ENCODE measurements around the gene UQCRC1.
A peak's percentile ranks its signal among the peaks of the same experiment; 100 is the strongest.

UQCRC1 gene

DNA sequence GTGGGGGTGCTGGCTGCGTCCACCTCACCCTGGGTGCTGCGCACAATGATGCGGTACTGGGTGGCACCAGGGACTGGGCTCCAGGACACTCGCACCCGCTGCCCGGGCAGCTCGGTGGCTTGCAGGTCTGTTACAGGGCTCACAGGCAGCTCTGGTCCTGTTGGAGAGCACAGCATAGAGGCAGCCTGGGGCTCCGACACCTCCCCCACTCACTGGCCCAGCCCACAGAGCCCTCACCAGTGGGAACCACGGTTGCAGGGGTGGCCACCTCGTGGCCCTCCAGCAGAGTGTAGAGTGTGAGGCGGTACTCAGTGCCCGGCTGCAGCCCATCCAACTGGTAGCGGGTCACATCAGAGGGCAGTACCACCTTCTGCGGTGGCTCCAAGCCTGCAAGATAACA is 18.0 kb downstream of the UQCRC1 start:
- TF ChIP-seq CTCF (IDR thresholded peaks at IDR 0.05; ENCODE audit: insufficient read depth, low read depth, low read length, missing control alignments): no peak
- H3K4me3 ChIP-seq (ENCODE audit: low read length): peak overlapping the region; percentile 77
- DNase-seq (ENCODE audit: low read depth): no peak

GRCh38 chr3:48588230-48588629 is 21.2 kb downstream of the UQCRC1 start:
- DNase-seq (ENCODE audit: low read depth): no peak
- TF ChIP-seq CTCF (IDR thresholded peaks at IDR 0.05; ENCODE audit: insufficient read depth, low read depth, low read length, missing control alignments): no peak
- H3K4me3 ChIP-seq (ENCODE audit: low read length): no peak overlapping the region

DNA sequence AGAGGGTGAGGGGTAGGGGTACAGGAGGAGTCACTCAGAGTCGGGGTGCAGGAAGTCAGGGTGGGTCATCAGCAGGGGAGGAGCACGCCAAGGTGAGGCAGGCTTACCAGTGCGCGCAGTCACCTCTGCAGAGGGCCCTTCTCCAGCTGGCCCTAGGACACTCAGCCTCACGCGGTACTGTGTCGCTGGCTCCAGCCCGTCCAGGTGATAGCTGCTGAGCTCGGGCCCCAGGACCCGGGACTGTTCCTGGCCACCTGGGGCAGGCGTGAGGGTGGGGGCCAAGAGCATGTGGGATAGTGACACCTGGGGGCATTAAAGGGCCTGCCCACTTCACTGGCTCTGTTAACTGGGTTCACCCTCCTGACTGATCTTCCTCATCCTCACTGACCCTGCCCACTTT is 21.8 kb downstream of the UQCRC1 start:
- H3K4me3 ChIP-seq (ENCODE audit: low read length): no peak overlapping the region
- no peak for TF ChIP-seq CTCF (IDR thresholded peaks at IDR 0.05; ENCODE audit: insufficient read depth, low read depth, low read length, missing control alignments)
- no peak for DNase-seq (ENCODE audit: low read depth)

DNA sequence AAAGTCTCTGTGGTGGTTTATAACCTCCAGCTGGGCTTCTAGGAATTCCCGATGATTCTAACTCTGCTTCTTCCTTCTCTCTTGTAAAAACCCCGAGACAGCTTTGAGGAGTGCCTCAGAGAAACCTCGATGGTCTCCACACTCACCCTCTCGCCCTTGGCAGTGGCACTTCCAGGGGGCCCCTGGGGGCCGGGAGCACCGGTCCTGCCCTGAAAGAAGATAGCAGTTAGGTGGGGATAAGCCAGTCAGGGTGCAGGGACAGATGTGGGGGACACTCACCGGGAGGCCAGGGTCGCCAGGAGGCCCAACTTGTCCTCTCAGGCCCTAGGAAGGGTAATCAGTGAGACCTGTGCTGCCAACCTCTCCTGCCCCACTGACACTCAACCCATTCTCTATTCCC is 24.0 kb downstream of the UQCRC1 start:
- no peak overlapping the region for H3K4me3 ChIP-seq (ENCODE audit: low read length)
- TF ChIP-seq CTCF (IDR thresholded peaks at IDR 0.05; ENCODE audit: insufficient read depth, low read depth, low read length, missing control alignments): no peak
- DNase-seq (ENCODE audit: low read depth): no peak

DNA sequence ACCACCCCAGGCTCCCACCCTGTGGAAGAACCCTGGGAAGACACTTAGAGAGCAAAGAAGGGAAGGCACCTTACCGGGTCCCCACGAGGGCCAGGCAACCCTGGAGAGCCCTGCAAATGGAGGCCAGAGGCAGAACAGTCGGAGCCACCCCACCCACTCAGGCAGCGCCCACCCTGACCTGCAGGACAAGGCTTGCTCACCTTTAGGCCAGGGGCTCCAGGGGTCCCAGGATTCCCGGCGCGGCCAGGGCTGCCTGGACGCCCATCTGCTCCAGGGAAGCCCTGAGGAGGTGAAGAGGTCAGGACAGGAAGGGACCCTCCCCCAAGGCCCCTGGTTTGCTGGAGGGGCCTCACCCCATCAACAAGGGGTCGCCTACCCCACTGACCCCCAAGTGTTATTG is 24.6 kb downstream of the UQCRC1 start:
- no peak for DNase-seq (ENCODE audit: low read depth)
- H3K4me3 ChIP-seq (ENCODE audit: low read length): no peak overlapping the region
- TF ChIP-seq CTCF (IDR thresholded peaks at IDR 0.05; ENCODE audit: insufficient read depth, low read depth, low read length, missing control alignments): no peak

- DNase-seq (ENCODE audit: low read depth): no peak
- no peak for TF ChIP-seq CTCF (IDR thresholded peaks at IDR 0.05; ENCODE audit: insufficient read depth, low read depth, low read length, missing control alignments)
- no peak overlapping the region for H3K4me3 ChIP-seq (ENCODE audit: low read length)
Observed at GRCh38 chr3:48581621-48582481, 27.6 kb downstream of the UQCRC1 start.

- no peak for TF ChIP-seq CTCF (IDR thresholded peaks at IDR 0.05; ENCODE audit: insufficient read depth, low read depth, low read length, missing control alignments)
- no peak for DNase-seq (ENCODE audit: low read depth)
- no peak overlapping the region for H3K4me3 ChIP-seq (ENCODE audit: low read length)
Observed at GRCh38 chr3:48576647-48577046, 32.8 kb downstream of the UQCRC1 start.

Data from epithelial cell of esophagus (primary cell).